HT-29 (cell line): ENCODE data around the gene POC1A. TPM values are rescaled to one million over a fixed set of nuclear protein-coding genes. Genes with fewer than 3 reads are reported as not detected.
"Not testable (repeated sequence)": the region's sequence is repeated elsewhere in the genome, so short reads cannot be mapped to it uniquely, and the experiment has no call there.

Source experiments
- DNase-seq: peaks from one replicate; pipeline ENCODE4 v3.0.0-alpha.2; 2015; ENCODE audit warnings: low spot score
- total RNA-seq: library from RNA; depleted of rRNA; stranded (reverse); fragments of >200 nt; shearing (Covaris generic); gene quantifications from 2 replicates; pipeline ENCODE4 v1.2.3, GENCODE V29; 2014

The POC1A gene
- total RNA-seq, 1 experiment from 2014 or later: 25.2 TPM

DNA sequence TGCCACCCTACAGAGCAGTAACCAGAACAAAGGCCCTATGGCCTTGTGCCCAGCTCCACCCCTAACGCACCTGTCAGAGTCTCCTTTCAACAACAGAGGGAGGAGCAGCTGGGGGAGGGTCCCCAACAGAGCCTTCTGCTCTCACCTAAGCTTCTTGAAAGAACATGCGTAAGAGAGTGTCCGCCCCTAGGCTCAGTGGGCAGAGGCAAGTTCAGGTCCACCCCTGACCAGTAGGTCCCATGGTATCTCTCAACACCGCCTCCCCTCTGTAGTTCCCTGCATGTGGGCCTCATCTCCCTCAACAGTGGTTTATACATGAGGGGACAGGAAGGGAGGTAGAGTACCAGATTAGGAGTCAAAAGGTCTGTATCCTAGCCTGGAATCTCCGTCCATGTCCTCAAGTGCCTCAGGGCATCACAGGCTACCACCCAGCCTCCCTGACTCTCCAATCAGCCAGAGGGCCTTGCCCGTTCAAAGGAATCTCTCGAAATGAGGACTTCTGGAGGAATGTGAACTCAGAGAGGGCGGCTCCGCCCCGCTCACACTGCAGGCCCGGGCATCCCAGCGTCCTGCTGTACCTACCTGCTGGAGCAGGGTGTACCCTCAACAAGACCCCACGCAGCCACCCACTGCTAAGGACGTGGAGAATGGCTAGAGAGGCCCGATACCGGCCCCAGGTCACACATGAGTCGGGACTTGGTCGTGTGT lies 680 bp downstream of the POC1A start:
- DNase-seq: peak; percentile 80

DNA sequence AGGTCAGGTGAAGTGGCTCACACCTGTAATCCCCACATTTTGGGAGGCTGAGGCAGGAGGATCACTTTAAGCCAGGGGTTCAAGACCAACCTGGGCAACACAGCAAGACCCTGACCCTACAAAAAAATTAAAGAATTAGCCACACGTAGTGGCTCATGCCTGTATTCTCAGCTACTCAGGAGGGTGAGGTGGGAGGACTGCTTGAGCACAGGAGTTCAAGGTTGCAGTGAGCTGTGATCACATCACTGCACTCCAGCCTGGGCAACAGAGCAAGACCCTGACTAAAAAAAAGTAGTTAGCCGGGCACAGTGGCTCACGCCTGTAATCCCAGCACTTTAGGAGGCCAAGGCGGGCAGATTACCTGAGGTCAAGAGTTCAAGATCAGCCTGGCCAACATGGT lies 2.2 kb downstream of the POC1A start:
- not testable (repeated sequence) for DNase-seq

GRCh38 chr3:52150860-52151259 lies 3.4 kb downstream of the POC1A start:
- DNase-seq: no peak

DNA sequence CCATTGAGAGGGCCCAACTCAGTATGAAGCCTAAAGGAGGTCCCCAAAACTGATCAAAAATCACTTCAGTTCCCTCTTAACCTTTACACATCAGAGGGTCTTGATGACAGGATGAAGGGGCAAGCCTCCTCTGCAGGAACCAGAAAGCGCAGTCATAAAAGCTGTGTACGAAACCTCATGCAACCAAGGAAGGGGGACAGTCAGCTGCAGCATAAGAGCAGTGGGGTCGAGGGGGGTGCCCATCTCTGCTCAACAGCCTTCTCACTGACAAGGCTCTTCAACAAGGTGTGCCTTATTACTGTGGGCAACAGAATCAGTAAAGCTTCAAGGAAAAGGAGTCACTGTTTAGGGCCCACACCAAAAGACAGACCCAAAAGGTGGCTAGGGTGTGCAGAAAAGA lies 3.9 kb downstream of the POC1A start:
- no peak for DNase-seq

DNA sequence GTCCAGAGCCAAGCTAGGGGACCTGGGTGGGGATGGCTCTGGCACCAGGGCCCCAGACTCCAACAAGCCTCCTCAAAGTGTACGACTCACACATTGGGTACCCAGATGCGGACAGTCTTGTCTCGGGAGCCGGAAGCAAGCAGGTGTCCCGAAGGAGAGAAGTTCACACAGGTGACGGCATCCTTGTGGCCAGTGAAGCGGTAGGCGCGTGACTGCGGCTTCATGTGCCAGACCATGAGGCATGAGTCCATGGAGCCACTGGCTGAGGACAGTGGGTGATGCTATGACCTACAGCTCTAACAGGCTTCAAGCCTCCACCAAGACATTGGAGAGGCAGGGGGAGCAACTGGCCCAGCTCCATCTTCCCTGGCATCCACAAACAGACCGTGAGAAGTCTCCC lies 4.5 kb downstream of the POC1A start:
- DNase-seq: no peak

- DNase-seq: no peak
These were observed 5.2 kb downstream of the POC1A start for GRCh38 chr3:52149021-52149420.

DNA sequence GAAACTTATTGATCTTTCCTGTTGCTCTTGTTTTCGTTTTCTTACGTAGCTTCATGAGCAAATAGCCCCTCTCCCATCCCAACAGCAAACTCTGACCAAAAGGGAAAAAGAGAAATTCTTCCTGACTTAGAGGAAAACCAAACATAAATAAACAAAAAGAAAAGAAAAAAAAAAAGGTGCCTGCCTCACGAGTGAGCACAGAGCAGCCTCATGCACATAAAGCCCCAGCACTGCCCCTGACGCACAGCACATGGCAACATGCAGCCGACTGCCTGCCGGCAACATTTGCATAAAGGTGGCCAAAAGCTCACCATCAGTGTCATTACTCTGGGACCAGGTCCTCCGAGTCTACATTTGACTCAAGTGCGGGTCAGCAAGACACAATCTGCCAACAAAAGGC lies 6.4 kb downstream of the POC1A start:
- DNase-seq: no peak

DNA sequence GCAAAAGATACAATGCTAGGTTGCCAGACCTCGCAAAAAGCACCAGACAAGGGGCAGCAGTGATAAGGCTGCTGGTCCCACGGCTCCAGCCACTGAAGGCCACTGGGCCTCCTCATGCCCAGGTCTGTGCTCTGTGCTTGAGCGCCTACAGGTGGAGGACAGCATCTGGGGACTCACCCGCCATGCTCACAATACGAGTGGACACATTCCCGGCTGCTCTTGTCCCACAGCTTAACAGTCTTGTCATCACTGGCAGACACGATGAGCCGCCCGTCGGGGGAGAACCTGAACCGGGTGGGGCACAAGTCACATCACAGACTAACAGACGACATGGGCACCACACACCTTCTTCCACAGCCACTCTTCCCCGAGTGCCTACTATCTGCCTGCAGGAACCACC lies 7.4 kb downstream of the POC1A start:
- no peak for DNase-seq

- no peak for DNase-seq
These were observed 8.0 kb downstream of the POC1A start for GRCh38 chr3:52146189-52146588.

DNA sequence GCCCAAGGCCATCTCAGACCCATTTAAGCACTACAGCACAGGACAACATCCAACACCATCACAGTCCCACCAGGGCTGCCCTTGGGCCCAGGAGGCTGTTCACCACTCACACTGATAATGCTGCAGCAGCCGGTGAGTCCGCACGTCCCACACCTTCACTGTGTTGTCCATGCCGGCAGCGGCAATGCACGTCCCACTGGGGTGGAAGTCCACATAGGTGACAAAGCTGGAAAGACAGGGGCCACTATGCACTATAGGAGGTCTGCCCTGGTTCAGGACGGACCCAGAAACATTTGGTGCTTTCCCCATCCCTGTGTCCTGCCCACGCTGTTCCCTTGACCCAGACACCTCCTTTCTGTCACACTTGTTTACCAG lies 8.5 kb downstream of the POC1A start:
- no peak for DNase-seq

DNA sequence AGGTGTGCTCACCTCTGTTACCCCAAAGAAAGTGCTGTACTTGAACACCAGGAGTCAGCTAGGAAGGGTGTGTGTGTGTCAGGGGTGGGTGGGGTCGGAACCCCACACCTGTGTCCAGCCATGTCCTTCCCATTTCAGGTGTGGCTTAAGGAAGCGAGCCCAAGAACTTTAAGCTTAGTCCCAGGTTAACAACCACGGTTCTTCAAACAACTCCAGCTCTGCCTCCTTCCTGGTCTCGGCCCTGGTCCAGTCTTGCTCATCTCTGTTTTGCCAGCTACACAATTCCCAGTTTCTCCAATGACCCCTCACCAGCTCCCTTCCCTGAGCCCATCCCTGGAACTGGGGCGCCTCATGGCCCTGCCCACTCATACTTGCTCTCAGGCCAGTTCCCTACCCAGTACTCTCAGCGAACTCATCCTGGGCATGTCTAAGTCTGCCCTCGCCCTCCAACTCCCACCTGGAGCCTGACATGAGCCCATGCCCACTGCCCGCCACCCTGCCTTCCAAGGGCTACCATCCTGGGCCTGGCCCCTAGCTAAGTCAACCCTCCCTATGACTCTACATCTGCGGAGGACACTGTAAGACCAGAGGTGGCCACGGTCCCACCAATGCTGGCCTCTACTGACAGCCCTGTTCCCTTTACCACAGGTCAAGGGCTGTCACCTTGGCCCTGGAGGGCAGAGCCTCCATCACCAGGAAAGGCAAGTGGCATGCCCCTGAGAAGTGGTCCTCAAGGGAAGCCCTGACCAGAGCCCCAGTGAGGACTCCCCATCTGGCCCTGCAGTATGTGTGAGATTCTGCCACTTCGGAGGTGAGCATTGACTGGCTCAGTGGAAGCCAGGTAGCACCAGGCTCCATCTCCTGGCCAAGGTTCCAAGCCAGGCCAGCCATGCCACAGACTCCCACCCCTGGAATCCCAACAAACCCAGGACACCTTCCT lies 9.2 kb downstream of the POC1A start:
- DNase-seq: no peak

- peak; percentile 80 for DNase-seq
These were observed 10.0 kb downstream of the POC1A start for GRCh38 chr3:52144034-52144795.

DNA sequence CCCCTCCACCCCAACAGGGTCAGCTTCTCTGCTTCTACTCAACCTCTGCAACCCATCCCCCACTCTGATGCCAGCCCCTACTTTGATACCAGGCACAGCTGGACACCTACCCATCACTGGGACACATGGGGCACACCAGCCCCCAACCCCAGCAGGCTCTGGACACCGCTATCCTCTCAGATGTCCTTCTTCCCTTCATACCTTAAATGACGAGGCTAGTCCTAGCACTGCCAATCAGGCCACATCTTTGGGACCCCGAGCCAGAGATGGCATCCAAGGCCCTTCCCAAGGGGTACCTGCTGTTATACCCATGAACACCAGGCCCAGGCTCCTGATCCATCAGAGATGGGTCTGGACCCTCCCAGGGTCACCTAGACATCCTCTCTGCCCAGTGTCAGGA lies 10.6 kb downstream of the POC1A start:
- no peak for DNase-seq

- DNase-seq: no peak
These were observed 11.1 kb downstream of the POC1A start for GRCh38 chr3:52143156-52143555.

DNA sequence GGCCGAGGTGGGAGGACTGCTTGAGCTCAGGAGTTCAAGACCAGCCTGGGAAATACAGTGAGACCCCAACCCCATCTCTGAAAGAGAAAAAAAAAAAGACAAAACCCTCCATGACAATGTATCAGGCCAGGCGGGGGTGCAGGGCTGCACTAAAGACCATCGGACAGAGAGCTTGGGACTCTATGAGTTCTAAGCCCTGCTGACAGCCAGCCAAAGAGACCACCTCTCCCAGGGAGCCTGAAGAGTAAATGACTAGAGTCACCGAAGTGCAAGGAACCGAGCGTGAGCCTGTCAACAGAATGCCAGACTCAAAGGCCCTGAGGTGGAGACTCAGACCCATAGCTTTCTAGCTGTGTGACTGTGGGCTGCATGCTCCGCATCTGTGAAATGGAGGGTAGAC lies 12.5 kb downstream of the POC1A start:
- DNase-seq: no peak

- no peak for DNase-seq
These were observed 13.5 kb downstream of the POC1A start for GRCh38 chr3:52140769-52141168.

DNA sequence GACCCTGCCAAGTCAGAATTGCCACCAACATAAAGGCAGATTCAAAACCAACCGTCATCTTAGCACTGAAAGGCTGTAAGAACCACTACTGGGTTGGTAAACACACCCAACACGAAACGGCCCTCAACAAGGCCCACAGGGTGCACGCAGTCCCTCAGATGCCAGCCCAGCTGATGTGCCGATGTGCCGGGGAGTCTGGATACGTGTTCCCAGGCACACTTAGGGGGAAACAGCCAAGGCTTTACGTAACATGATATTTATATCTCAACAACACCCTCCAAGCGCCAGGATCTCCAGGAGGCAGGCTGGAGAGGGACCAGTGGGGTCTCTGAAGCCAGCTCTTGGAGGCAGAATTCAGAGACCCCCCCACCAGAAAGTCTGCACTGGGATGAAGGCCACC lies 14.2 kb downstream of the POC1A start:
- no peak for DNase-seq

- DNase-seq: no peak
These were observed 16.9 kb downstream of the POC1A start for GRCh38 chr3:52137311-52137710.

DNA sequence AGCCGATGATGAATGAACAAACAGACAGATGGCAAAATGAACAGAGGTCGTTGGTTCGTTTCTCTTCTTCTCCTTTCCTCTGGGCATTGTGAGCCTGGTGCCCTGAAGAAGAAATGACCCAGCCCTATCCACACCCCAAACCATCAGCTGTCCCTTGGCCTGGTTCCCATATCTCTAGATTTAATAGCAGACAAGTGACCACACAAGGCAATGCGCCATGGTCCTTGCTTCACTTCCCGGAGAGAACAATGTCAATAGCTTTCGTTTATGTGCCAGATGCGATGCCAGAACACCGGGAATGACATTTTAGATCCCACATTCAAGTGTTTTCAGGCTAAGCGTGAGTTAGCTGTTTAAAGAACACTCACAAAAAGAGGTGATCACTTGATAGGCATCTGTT lies 17.7 kb downstream of the POC1A start:
- DNase-seq: no peak

DNA sequence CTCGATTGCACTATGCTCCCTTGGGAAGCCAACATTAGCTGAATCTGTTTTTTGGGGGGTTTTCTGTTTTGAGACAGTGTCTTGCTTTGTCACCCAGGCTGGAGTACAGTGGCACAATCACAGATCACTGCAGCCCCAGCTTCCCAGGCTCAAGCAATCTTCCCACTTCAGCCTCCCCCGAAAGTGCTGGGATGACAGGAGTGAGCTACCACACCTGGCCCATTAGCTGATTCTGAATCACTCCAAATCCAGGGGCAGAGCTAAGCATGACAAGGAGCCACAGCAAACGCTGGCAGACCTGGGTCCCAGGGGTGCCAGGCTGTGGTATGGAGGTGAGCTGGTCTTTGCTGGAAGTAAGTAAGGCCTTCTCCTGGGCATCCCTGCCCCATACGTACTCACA lies 18.9 kb downstream of the POC1A start:
- DNase-seq: no peak

DNA sequence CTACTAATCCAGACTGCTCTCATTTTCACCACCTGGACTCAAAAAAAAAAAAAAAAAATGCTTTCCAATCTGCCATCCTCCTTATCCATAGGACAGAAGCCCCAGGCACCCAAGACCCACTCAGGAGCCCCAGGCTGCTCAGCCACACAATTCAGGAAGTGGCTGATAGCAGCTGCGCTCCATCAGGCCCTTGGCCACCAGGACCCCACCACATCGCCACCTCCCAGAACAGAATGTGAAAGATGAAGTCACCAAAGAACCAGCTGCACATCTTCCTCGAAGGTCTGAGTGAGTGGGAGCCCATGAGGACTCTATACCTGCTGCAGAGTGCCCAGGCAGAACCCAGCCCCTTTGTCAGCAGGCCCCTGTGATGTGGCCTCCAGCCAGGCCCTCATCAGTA lies 19.5 kb downstream of the POC1A start:
- DNase-seq: no peak

- DNase-seq: no peak
These were observed 21.3 kb downstream of the POC1A start for GRCh38 chr3:52132930-52133329.
